Tibial nerve (tissue), 4 donors: ENCODE measurements around the gene LDB1. TPM values are rescaled to one million over a fixed set of nuclear protein-coding genes. Genes with fewer than 3 reads are reported as not detected.

ENCODE experiments used
- DNase-seq, 2 donors: peaks; one replicate each; pipeline ENCODE4 v3.0.0-alpha.2; 2019; ENCODE audit warnings: low spot score in 2 of 2
- H3K27ac ChIP-seq, 4 donors: fragments of 200-600 bp; sonication (generic) in 3 of 4; one replicate each; pipeline ENCODE4 v1.5.1; 2017 to 2019; ENCODE audit warnings: mild to moderate bottlenecking in 1 of 4
- H3K27me3 ChIP-seq, 2 donors: fragments of 200-600 bp; sonication (generic) in 1 of 2; one replicate each; pipeline versions ENCODE4 v1.5.1 to v1.6.0; 2017 to 2019
- H3K36me3 ChIP-seq, 3 donors: fragments of 200-600 bp; sonication (generic); one replicate each; pipeline ENCODE4 v1.5.1; 2018 to 2019
- H3K4me1 ChIP-seq, 4 donors: fragments of 200-600 bp; sonication (generic) in 3 of 4; one replicate each; pipeline ENCODE4 v1.5.1; 2017 to 2019
- H3K4me3 ChIP-seq, 4 donors: fragments of 200-600 bp; sonication (generic) in 3 of 4; one replicate each; pipeline ENCODE4 v1.5.1; 2017 to 2019; ENCODE audit warnings: mild to moderate bottlenecking in 1 of 4, moderate library complexity in 1 of 4
- H3K9me3 ChIP-seq, 4 donors: fragments of 200-600 bp; sonication (generic) in 3 of 4; one replicate each; pipeline ENCODE4 v1.5.1; 2017 to 2019
- CTCF ChIP-seq, 5 experiments: fragments of 200-600 bp in 3 of 5; fragments of 450-650 bp in 2 of 5; sonication (generic) in 3 of 5; IDR thresholded peaks; one replicate each; pipeline ENCODE4 v1.5.1; 2016 to 2019; ENCODE audit warnings: antibody characterized with exemption in 5 of 5, mild to moderate bottlenecking in 3 of 5, moderate library complexity in 2 of 5
- EP300 ChIP-seq, 2 donors: sonication (generic); formaldehyde crosslinking; IDR thresholded peaks; one replicate each; pipeline ENCODE4 v1.6.1; 2017; ENCODE audit warnings: antibody characterized with exemption in 2 of 2, mild to moderate bottlenecking in 1 of 2
- POLR2A ChIP-seq, 2 donors: fragments of 450-650 bp; IDR thresholded peaks; one replicate each; pipeline ENCODE4 v1.6.1; 2017; ENCODE audit warnings: antibody characterized with exemption in 2 of 2, mild to moderate bottlenecking in 2 of 2, moderate library complexity in 2 of 2
- WGBS, 2 donors: methylation state at CpG; one replicate each; pipeline ENCODE4 v1.1.5; 2018; 5-methylcytosine and 5-hydroxymethylcytosine counted together
- total RNA-seq, 4 donors: library from RNA; depleted of rRNA; stranded (reverse); fragments of >200 nt; gene quantifications; one replicate each; pipeline ENCODE4 v1.1.0, GENCODE V29; 2016

Gene LDB1
- total RNA-seq, 4 donors from 2014 or later, result 37.0 to 50.7 (median 45.8) TPM

GRCh38 chr10:102159051-102159597 is 39.0 kb upstream of the LDB1 start:
- TF ChIP-seq EP300 (IDR thresholded peaks at IDR 0.05), result no peak
- TF ChIP-seq POLR2A (IDR thresholded peaks at IDR 0.05), result no peak
- no peak for TF ChIP-seq CTCF (IDR thresholded peaks at IDR 0.05)
- peaks cover 7 to 94% (median 30%) of the 10 kb centered on the region in 3 donors for H3K36me3 ChIP-seq
- no peaks in the 10 kb centered on the region for H3K27me3 ChIP-seq
- no peaks in the 10 kb centered on the region for H3K9me3 ChIP-seq
- no peak overlapping the region for H3K27ac ChIP-seq
- H3K4me3 ChIP-seq, result no peak overlapping the region
- H3K4me1 ChIP-seq, result peaks cover 0 to 6% (median 1%) of the 10 kb centered on the region in 4 donors
- no peak for DNase-seq
- 89 to 93% methylated on average over 5 of the region's 5 CpGs for WGBS, 2 donors

GRCh38 chr10:102157224-102157623 is 37.1 kb upstream of the LDB1 start:
- no peak for TF ChIP-seq CTCF (IDR thresholded peaks at IDR 0.05)
- TF ChIP-seq POLR2A (IDR thresholded peaks at IDR 0.05), result no peak
- no peak for TF ChIP-seq EP300 (IDR thresholded peaks at IDR 0.05)
- 82 to 84% methylated on average over 3 of the region's 3 CpGs for WGBS, 2 donors
- Histone ChIP-seq H3K27me3 (no peaks in the 10 kb centered on the region), H3K9me3 (no peaks in the 10 kb centered on the region), H3K27ac (no peak overlapping the region), H3K36me3 (peaks cover 7 to 75% (median 30%) of the 10 kb centered on the region in 3 donors), H3K4me1 (peaks cover 0 to 22% (median 13%) of the 10 kb centered on the region in 4 donors), H3K4me3 (no peak overlapping the region)
- no peak for DNase-seq

GRCh38 chr10:102154466-102155116 is 34.4 kb upstream of the LDB1 start:
- Histone ChIP-seq H3K27me3 (no peaks in the 10 kb centered on the region), H3K4me3 (no peak overlapping the region), H3K9me3 (no peaks in the 10 kb centered on the region), H3K27ac (no peak overlapping the region), H3K4me1 (peaks cover 0 to 31% (median 13%) of the 10 kb centered on the region in 4 donors), H3K36me3 (peaks cover 4 to 61% (median 12%) of the 10 kb centered on the region in 3 donors)
- DNase-seq, result no peak
- no peak for TF ChIP-seq CTCF (IDR thresholded peaks at IDR 0.05)
- TF ChIP-seq EP300 (IDR thresholded peaks at IDR 0.05), result no peak
- TF ChIP-seq POLR2A (IDR thresholded peaks at IDR 0.05), result no peak
- WGBS, 2 donors, result 92 to 96% methylated on average over 11 of the region's 11 CpGs

- 25 to 39% methylated on average over 5 of the region's 5 CpGs for WGBS, 2 donors
- no peak for TF ChIP-seq CTCF (IDR thresholded peaks at IDR 0.05)
- no peak for TF ChIP-seq EP300 (IDR thresholded peaks at IDR 0.05)
- TF ChIP-seq POLR2A (IDR thresholded peaks at IDR 0.05), result no peak
- Histone ChIP-seq H3K27me3 (no peaks in the 10 kb centered on the region), H3K4me3 (peak overlapping the region; percentile 55 to 98 (median 84)), H3K36me3 (peaks cover 4 to 61% (median 12%) of the 10 kb centered on the region in 3 donors), H3K4me1 (peaks cover 0 to 31% (median 13%) of the 10 kb centered on the region in 4 donors), H3K27ac (peak overlapping the region; percentile 83 to 94 (median 91)), H3K9me3 (no peaks in the 10 kb centered on the region)
- DNase-seq, result no peak
Measured at GRCh38 chr10:102153093-102153620, 33.0 kb upstream of the LDB1 start.

- DNase-seq, result no peak
- H3K4me3 ChIP-seq, result peak overlapping the region; percentile 55 to 98 (median 84)
- H3K4me1 ChIP-seq, result peaks cover 0 to 31% (median 13%) of the 10 kb centered on the region in 4 donors
- H3K27me3 ChIP-seq, result no peaks in the 10 kb centered on the region
- peaks cover 4 to 61% (median 7%) of the 10 kb centered on the region in 3 donors for H3K36me3 ChIP-seq
- WGBS, 2 donors, result 0 to 2% methylated on average over 9 to 15 of the region's 19 CpGs
- no peak for TF ChIP-seq POLR2A (IDR thresholded peaks at IDR 0.05)
- TF ChIP-seq EP300 (IDR thresholded peaks at IDR 0.05), result no peak
- no peak for TF ChIP-seq CTCF (IDR thresholded peaks at IDR 0.05)
- no peaks in the 10 kb centered on the region for H3K9me3 ChIP-seq
- H3K27ac ChIP-seq, result peak overlapping the region; percentile 83 to 94 (median 91)
Measured at GRCh38 chr10:102152545-102152890, 32.4 kb upstream of the LDB1 start.
